ENCODE measurements around the gene IFI30. TPM values are rescaled to one million over a fixed set of nuclear protein-coding genes. Genes with fewer than 3 reads are reported as not detected.

IFI30 gene
- total and polyA plus RNA-seq, 2 experiments from 2014 or later = 0.86 to 10.3 TPM

GRCh38 chr19:18183529-18183928 lies 9.9 kb downstream of the IFI30 start:
- H3F3A ChIP-seq (ENCODE audit: insufficient read depth) = no peaks in the 10 kb centered on the region
- in situ Hi-C loops (cut with MboI) = no loop called here
- no peak for DNase-seq
- no peak overlapping the region for H3K4me3 ChIP-seq
- H3K4me2 ChIP-seq (ENCODE audit: unreplicated experiment) = no peak overlapping the region
- H3K9ac ChIP-seq = no peak overlapping the region
- H2AFZ ChIP-seq = no peak overlapping the region
- H3K27ac ChIP-seq = no peak overlapping the region
- no peaks in the 10 kb centered on the region for H3K27me3 ChIP-seq (replicated peaks; ENCODE audit: insufficient read depth)
- H4K20me1 ChIP-seq (ENCODE audit: insufficient read depth) = no peaks in the 10 kb centered on the region
- no peaks in the 10 kb centered on the region for H3K79me2 ChIP-seq (ENCODE audit: insufficient read depth)
- H3K4me1 ChIP-seq (ENCODE audit: insufficient read depth) = no peaks in the 10 kb centered on the region
- no peak for TF ChIP-seq EZH2 (IDR thresholded peaks at IDR 0.05; ENCODE audit: insufficient read depth, poor library complexity, severe bottlenecking)
- TF ChIP-seq EZH2phosphoT487 (IDR thresholded peaks at IDR 0.05; ENCODE audit: insufficient read depth, low read depth) = no peak
- H3K9me3 ChIP-seq (ENCODE audit: low read depth) = no peaks in the 10 kb centered on the region
- H3K9me2 ChIP-seq (ENCODE audit: insufficient read depth) = no peaks in the 10 kb centered on the region
- no peaks in the 10 kb centered on the region for H3K36me3 ChIP-seq (ENCODE audit: low read depth)

- in situ Hi-C loops (cut with MboI) = no loop called here
- Histone ChIP-seq H3K4me3 (no peak overlapping the region), H3K9me3 (ENCODE audit: low read depth) (no peaks in the 10 kb centered on the region), H3K79me2 (ENCODE audit: insufficient read depth) (no peaks in the 10 kb centered on the region), H3K9ac (no peak overlapping the region), H4K20me1 (ENCODE audit: insufficient read depth) (no peaks in the 10 kb centered on the region), H2AFZ (no peak overlapping the region), H3F3A (ENCODE audit: insufficient read depth) (no peaks in the 10 kb centered on the region), H3K27ac (no peak overlapping the region), H3K9me2 (ENCODE audit: insufficient read depth) (no peaks in the 10 kb centered on the region), H3K36me3 (ENCODE audit: low read depth) (no peaks in the 10 kb centered on the region), H3K4me1 (ENCODE audit: insufficient read depth) (no peaks in the 10 kb centered on the region), H3K27me3 (replicated peaks; ENCODE audit: insufficient read depth) (no peaks in the 10 kb centered on the region), H3K4me2 (ENCODE audit: unreplicated experiment) (no peak overlapping the region)
- WGBS, 2 experiments (ENCODE audit: low coverage in 1 of 2, low lambda C conversion rate in 2 of 2, missing lambda C conversion rate in 2 of 2) = 52 to 55% methylated on average over 6 of the region's 6 CpGs
- no peak for DNase-seq
- TF ChIP-seq EZH2 (IDR thresholded peaks at IDR 0.05; ENCODE audit: insufficient read depth, poor library complexity, severe bottlenecking) (no peak), EZH2phosphoT487 (IDR thresholded peaks at IDR 0.05; ENCODE audit: insufficient read depth, low read depth) (no peak)
Observed at GRCh38 chr19:18185538-18185937, 11.9 kb downstream of the IFI30 start.

GRCh38 chr19:18190278-18190677 lies 16.7 kb downstream of the IFI30 start:
- H4K20me1 ChIP-seq (ENCODE audit: insufficient read depth) = no peaks in the 10 kb centered on the region
- no peaks in the 10 kb centered on the region for H3K36me3 ChIP-seq (ENCODE audit: low read depth)
- H3K79me2 ChIP-seq (ENCODE audit: insufficient read depth) = no peaks in the 10 kb centered on the region
- no peak overlapping the region for H3K4me2 ChIP-seq (ENCODE audit: unreplicated experiment)
- H3F3A ChIP-seq (ENCODE audit: insufficient read depth) = peaks cover 11% of the 10 kb centered on the region
- no peak overlapping the region for H3K27ac ChIP-seq
- peaks cover 5% of the 10 kb centered on the region; the same call in 1 of the 2 replicates for H3K4me1 ChIP-seq (ENCODE audit: insufficient read depth)
- TF ChIP-seq EZH2phosphoT487 (IDR thresholded peaks at IDR 0.05; ENCODE audit: insufficient read depth, low read depth) (no peak), EZH2 (IDR thresholded peaks at IDR 0.05; ENCODE audit: insufficient read depth, poor library complexity, severe bottlenecking) (no peak)
- no peaks in the 10 kb centered on the region for H3K27me3 ChIP-seq (replicated peaks; ENCODE audit: insufficient read depth)
- in situ Hi-C loops (cut with MboI) = no loop called here
- H3K9ac ChIP-seq = no peak overlapping the region
- no peak for DNase-seq
- no peak overlapping the region for H2AFZ ChIP-seq
- 63 to 70% methylated on average over 4 of the region's 4 CpGs for WGBS, 2 experiments (ENCODE audit: low coverage in 1 of 2, low lambda C conversion rate in 2 of 2, missing lambda C conversion rate in 2 of 2)
- no peaks in the 10 kb centered on the region for H3K9me3 ChIP-seq (ENCODE audit: low read depth)
- H3K4me3 ChIP-seq = no peak overlapping the region
- no peaks in the 10 kb centered on the region for H3K9me2 ChIP-seq (ENCODE audit: insufficient read depth)

GRCh38 chr19:18191640-18192062 lies 18.0 kb downstream of the IFI30 start:
- Histone ChIP-seq H3K4me3 (peak overlapping the region; percentile 84), H3K27me3 (replicated peaks; ENCODE audit: insufficient read depth) (no peaks in the 10 kb centered on the region), H3K9me2 (ENCODE audit: insufficient read depth) (no peaks in the 10 kb centered on the region), H3K9ac (peak overlapping the region; percentile 93), H4K20me1 (ENCODE audit: insufficient read depth) (no peaks in the 10 kb centered on the region), H3K4me2 (ENCODE audit: unreplicated experiment) (peak overlapping the region; percentile 94), H3K79me2 (ENCODE audit: insufficient read depth) (no peaks in the 10 kb centered on the region), H3K27ac (peak overlapping the region; percentile 96), H3K9me3 (ENCODE audit: low read depth) (no peaks in the 10 kb centered on the region), H2AFZ (peak overlapping the region; percentile 82), H3K4me1 (ENCODE audit: insufficient read depth) (peaks cover 5% of the 10 kb centered on the region; the same call in 1 of the 2 replicates), H3K36me3 (ENCODE audit: low read depth) (no peaks in the 10 kb centered on the region), H3F3A (ENCODE audit: insufficient read depth) (peaks cover 11% of the 10 kb centered on the region)
- 67% methylated on average over 5 of the region's 5 CpGs for WGBS, 2 experiments (ENCODE audit: low coverage in 1 of 2, low lambda C conversion rate in 2 of 2, missing lambda C conversion rate in 2 of 2)
- in situ Hi-C loops (cut with MboI) = no loop called here
- no peak for DNase-seq
- TF ChIP-seq EZH2 (IDR thresholded peaks at IDR 0.05; ENCODE audit: insufficient read depth, poor library complexity, severe bottlenecking) (no peak), EZH2phosphoT487 (IDR thresholded peaks at IDR 0.05; ENCODE audit: insufficient read depth, low read depth) (no peak)
